NCI-H446 treated with DMSO at 0.1 percent for 48 hours (cell line): ENCODE measurements around the gene WDR70.
A peak's percentile ranks its signal among the peaks of the same experiment; 100 is the strongest.
"Not testable (repeated sequence)": the region's sequence is repeated elsewhere in the genome, so short reads cannot be mapped to it uniquely, and the experiment has no call there.

Experiments
- DNase-seq: peaks from one replicate; lab custom pipeline; 2025; lab: John Stamatoyannopoulos, UW

The WDR70 gene

DNA sequence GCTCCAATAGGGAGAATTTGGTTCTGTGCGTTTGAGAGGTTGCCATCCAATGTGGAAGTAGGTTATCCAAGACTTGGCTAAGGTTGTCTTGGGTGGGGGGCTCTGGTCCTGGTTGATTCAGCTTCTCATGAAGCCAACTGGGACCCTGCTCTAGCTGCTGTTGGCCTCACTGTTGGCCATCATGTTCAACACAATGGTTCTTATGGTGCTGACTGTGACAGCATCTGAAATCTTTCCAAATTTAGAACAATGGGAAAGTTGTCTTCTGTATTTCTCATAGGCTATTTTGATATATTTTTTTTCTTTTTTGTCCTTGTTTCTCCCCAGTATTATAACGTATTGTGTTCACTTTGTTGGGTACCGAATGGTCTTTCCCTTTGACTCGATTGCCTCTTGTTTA is 388.8 kb downstream of the WDR70 start:
- DNase-seq: no peak

DNA sequence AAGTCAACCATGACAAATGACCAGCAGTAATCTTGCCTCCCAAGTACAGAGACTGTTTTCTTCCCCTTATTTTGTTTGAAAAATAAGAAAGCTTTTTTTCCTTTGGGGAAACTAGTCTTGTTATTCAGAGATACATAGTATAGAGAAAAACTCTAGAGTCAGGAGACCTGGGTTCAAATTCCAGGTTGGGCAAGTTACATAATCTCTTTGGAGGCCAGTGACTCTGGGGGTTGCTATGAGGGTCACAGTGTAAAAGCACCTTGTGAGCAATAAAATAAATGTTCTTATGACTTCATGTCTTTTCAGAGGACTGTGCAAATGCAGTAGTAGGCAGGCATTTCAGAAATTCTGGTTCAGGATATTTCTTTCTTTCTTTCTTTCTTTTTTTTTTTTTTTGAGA is 389.3 kb downstream of the WDR70 start:
- no peak for DNase-seq

DNA sequence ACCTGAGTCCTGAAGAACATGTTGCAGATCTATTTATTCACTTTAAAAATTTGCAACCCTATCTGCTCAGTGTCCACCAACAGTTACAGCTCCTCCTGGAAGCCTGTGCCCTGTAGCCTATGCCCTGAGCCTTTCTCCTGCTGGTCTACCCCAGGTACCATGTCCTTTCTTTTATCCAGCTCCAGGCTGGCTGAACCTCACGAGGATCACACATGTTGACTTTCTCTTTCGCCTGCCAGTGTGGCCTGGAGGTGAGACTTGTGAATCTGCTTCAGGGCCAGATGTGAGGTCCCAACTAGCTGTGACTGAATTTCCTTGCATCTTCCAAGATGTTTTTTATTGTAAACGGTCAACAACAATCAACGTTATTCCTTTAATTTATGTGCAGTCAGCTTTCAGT is 390.0 kb downstream of the WDR70 start:
- no peak for DNase-seq

DNA sequence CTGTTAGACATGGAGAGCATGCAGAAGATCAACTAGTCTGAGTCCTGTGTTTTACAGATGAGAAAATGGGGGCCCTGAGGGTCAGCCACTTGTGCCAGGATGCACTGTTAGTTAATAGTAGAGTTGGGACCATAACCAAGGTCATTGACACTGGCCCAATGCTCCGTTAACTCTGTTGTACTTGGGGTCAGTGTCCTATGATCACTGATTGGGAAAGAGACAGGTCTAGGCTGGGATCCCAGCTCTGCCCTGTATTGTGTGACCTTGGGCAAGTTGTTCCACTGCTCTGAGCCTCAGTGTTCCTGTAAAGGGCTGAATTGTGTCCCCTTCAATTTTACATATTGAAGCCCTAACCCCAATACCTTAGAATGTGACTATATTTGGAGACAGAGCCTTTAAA is 390.7 kb downstream of the WDR70 start:
- DNase-seq: no peak

DNA sequence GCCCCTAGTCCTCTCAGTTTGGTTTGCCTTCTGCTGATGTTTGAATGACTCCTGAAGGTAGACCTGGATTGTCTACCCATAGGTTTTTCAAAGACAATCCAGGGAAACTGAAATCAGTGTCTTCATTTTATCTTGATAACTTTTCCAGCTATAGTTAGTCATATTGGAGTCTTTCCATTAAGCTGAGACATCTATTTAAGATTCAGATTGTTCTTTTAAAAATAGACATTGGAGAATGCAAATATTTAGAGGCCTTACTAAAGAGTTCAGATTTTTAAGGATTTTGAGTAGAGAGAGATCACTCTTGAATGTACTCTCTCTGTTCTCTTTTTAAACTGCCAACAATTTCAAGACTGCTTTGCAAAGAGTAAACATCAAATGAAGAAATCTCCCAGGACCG is 391.7 kb downstream of the WDR70 start:
- DNase-seq: no peak

DNA sequence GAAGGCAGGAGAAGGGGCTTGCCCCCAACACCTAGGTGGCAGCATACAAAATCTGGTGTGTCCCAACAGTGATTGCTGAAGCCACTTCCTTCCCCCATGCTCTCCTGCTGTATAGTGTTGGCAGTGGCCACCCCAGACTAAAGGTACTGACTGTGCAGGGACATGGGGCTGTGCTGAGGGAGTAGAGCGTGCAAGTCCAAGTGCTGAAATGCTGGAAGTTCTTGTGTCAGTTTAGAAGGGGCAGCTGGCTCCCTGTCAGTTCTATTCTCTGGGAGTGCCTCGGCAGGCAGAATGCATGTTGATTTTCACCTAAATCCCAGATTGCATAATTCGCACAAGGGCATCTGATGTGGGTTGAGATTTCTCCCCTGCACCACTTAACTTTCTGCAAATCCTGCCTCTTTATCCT is 392.1 kb downstream of the WDR70 start:
- DNase-seq: no peak

DNA sequence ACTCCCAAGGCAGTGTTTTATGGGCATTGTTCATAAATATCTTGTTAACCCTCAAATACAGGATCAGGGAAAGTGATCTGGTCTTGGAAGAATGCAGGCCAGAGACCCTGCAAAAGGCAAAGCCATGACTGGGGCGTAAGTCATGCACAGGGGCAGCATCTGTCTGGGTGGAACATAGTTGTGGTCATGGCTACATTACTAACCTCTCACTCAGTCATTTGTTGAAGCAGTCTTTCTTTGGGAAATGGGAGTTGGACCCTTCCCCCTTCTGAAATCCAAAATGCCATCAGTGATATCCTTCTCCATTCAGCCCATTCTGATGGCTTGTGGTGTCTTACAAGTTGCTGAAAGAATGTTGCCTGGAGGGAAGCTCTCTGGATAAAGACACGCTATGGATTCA is 392.6 kb downstream of the WDR70 start:
- DNase-seq: no peak

DNA sequence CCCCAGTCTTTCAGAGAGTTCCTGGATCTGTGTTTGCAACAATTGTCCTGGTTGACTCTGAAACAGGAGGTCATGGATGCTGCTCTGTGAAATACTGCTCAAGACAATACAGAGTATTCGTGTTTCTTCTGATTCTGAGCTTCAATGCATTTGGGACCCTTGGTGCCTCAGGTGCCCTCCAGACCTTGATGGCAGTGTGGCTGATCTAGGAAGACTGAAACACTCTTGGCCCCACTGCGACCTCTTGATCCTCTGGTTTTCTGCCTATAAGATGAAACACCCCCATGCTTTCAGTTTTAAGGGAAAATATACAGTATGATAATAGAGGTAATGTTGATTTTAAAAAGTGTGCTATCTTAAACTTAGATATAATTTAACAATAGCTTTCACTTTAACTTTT is 393.1 kb downstream of the WDR70 start:
- DNase-seq: no peak

DNA sequence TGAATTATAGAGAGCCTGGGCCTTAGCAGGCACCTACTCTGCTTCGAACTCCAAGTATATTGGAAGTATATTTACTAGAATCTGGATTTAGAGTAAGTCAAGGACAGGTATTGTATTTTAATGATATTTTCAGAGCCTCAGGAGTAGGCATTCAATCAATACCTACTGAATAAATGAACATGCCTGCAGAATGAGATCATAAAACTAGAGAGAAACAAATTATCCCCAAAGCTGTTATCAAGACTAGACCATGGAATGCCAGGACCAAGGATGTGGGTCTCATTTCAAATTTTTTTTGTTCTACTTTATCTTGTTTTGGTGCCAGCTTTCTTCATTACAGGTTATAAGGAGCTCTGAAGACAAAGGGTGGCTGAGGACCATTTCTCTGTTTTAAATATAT is 394.7 kb downstream of the WDR70 start:
- no peak for DNase-seq

DNA sequence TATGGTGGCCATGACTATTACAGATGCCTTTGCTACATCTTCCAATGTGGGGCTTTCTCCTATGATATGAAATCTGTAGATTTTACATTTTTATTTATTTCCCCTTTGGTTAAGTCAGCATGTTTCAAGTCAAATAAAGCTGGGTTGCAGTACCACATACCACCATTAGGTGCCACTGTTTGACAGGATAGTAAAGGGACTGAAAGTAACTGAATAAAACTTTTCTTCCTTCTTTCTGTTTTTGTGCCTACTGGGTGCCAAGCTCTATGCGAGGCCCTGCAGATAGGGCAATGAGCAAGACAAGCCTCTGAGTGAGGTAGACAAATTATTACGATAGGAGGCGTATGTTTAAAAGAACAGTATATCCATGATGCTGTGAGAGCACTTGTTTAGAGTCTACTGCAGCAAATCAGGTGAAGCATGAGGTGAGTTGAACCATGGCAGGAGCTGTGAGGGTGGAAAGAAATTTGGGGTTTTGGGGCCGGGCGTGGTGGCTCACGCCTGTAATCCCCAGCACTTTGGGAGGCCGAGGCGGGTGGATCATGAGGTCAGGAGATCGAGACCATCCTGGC is 395.9 kb downstream of the WDR70 start:
- no peak for DNase-seq

DNA sequence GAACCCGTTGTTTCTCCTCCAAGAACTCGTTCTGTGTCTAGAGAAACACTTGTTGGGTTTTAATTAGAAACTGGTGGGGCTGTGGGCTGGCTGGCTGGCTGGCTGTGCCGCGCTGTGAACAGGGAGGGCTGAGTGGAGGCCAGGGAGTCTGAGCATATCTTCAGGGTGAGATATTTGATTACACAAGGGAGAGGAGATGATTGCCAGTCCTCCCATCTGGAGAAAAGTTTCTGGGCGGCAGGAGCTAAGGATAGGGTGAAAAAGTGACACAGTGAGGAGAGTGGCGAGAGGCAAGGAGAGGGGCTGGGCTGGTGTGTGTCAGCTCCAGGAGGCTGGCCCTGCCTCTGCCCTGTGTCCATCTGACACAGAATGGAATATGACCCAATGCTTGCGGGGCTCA is 397.7 kb downstream of the WDR70 start:
- peak; percentile 35 for DNase-seq

DNA sequence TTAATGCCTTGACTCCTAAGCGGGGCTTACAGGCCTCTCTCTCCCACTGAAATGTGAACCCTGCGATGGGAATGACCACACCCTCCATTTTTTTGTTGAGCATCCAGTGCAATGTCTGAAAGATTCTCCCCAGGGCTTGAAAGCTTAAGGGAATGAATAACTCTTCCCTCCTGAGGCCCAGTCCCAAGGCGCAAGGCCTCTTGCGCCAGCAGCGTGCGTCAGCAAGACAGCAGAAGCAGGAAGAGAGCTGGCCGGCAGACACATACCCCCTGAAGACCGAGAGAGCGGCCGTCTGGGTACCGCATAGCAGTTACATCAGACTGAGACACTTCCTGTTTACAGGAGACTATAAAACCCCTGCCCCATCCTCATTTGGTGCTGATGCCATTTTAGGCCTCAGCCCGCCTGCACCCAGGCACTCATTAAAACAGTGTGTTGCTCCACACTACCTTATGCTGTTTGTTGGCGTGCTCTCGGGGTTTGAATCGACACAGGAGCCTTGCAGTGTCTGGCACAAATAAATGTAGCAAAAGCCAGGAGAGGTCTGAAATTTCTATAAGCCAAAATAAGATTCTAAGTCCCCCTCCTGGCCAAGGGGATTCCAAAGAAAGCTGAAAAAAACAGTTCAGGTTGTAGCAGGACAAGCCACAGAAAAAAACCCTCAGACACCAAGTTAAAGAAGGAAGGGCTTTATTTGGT is 398.5 kb downstream of the WDR70 start:
- peak; percentile 83 for DNase-seq

DNA sequence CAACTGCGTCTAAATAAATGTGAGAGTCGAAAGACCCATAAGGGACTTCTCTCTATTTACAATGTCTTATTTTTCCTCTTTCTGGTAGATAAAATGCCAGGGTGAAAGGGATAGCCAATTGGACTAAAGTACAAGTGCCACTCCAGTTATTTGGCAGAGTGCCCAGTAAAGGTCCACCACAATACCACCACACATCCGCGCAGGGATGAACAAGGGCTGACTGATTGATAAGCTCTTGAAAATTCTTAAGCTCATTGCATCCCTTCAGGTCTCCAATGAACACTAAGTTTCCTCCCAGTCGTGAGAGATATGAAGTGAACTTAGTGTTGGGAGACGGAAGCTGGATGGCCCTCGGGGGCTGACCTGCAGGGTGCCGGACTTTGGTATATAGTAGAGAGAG is 402.3 kb downstream of the WDR70 start:
- not testable (repeated sequence) for DNase-seq

DNA sequence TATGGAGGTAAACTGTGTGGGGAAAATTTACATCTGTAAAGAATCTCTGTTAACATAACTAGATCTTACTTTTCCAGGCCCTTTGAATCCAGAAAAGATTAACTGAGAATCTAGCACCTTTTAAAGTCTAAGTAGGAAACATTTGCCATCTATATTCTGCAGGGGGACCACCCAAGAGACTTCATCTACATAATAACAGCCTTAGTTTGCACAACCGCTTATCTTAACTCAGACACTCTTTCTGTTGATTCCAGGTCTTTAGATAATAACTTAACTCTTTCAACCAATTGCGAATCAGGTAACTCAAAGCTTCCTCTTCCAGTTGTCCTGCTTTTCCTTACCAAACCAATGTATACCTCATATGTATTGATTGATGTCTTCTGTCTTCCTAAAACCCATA is 407.3 kb downstream of the WDR70 start:
- no peak for DNase-seq

DNA sequence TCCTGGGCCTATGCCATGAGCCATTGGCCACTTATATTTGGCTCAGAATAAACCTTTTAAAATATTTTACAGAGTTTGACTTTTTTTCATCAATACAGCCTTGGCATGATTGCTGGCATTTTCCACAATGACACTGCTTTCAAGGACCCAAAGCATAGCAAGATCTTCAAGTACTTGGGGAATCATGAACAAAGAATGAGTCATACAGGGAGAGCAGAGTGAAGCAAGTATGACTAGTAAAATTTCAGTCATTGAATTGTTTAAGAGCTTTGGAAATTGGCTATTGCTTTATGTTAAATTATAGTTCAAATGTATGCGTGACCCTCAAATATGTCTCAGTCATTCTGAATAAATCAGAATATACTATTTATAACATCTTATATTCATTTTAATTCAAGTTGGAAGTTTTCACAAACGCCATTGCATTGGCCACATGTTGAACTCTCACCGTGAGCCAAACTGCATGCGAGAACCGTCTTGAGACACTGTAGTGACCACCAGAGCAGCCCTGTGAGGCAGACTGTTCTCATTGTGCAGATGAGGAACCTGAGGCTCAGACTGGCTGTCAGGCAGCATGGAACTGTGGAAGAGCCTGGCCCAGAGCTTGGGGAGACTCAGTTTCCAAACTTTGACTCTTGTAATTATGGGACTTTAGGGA is 407.9 kb downstream of the WDR70 start:
- DNase-seq: peak; percentile 59

DNA sequence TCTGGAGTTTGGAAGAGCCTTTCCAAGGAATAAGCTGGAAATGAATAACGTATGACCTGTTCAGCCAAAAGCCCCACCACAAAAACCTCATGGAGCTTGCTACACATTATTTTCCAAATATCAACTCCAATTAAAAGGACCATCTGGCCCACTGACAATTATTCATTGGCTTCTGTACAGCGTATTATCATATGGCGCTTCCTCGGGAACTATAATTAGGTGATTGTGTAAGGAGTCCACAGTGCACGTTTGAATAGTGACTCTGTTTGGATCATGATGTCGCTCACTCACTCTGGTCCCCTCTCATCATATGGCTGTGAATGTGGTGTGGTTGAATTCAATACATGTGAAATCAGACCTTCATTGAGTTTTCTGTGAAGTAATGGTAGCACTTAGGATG is 408.6 kb downstream of the WDR70 start:
- peak; percentile 87 for DNase-seq

DNA sequence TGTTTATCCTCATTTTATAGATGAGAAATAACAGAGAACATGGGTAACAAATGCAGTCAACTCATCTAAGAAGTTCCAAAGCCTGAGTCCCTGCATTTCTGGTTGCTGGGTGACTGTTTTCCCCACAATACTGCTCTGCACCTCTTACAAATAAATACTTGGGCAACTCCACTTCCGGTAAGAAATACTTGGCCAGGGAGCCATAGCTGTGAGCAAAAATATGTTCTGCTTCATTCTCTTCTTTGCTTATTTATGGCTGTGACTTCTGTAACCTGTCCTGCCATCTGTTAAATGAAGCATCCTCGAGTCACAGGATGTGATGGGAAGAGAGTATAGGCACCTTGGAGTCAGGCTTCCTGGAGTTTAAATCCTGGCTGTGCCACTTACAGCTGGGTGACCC is 410.9 kb downstream of the WDR70 start:
- no peak for DNase-seq

DNA sequence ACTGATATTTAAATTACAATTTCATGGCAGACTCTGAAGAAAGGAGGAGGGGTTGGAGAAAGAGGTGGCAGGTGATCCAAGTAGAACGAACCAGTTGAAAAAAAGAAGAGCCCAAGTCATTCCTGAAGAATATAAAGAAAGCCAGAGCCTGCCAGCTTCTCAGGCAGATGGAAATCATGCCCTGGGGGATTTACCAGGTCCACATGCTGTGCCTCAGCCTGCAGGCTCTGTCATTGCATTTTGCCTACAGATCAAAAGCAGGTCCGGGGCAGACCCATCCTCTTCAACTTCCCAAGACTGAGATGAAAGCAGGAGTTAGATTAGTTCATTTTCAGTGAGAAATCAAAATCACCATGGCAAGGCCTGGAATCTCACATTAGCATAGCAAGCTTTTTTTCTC is 412.2 kb downstream of the WDR70 start:
- no peak for DNase-seq

DNA sequence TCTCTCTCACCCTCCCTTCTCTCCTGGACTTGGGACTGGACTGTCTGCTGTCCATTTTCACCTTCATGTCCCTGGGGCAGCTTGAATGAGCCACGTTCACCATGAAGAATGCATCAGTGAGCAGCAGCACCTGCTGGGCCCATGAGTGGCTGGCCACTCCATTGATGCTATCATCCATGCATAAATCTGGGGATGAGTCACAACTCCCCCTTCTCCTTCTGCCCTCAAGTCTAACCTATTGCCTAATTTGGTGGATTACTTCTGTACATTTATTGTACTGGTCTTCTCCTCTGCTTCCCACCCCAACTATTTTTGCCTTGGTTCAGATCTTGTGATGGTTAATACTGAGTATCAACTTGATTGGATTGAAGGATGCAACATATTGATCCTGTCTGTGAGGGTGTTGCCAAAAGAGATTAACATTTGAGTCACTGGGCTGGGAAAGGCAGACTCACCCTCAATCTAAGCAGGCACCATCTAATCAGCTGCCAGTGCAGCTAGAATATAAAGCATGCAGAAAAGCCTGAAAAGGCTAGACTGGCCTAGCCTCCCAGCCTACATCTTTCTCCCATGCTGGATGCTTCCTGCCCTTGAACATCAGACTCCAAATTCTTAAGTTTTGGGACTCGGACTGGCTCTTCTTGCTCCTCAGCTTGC is 414.0 kb downstream of the WDR70 start:
- DNase-seq: no peak

DNA sequence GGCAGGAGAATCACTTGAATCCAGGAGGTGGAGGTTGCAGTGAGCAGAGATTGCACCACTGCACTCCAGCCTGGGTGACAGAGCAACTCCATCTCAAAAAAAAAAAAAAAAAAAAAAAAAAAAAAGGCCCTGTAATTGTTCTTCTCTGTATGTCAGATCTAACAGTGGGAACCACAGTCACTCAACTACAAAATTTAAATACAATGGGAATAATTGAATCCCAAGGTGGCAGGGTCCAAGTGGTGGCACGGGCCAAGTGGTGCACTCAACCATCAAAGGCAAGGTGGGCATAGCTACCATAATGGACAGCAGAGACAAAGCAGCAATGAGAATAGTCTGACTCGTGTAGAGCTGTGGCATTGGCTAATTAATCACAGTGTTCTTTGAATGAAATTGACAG is 416.2 kb downstream of the WDR70 start:
- DNase-seq: not testable (repeated sequence)

DNA sequence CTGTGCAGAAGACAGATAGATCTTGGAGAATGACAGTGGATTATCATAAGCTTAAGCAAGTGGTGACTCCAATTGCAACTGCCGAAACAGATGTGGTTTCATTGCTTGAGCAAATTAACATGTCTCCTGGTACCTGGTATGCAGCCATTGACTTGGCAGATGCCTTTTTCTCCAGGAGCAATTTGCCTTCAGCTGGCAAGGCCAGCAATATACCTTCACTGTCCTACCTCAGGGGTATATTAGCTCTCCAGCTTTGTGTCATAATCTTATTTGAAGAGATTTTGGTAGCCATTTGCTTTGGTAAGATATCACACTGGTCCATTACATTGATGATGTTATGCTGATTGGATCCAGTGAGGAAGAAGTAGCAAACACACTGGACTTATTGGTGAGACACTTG is 417.3 kb downstream of the WDR70 start:
- not testable (repeated sequence) for DNase-seq

DNA sequence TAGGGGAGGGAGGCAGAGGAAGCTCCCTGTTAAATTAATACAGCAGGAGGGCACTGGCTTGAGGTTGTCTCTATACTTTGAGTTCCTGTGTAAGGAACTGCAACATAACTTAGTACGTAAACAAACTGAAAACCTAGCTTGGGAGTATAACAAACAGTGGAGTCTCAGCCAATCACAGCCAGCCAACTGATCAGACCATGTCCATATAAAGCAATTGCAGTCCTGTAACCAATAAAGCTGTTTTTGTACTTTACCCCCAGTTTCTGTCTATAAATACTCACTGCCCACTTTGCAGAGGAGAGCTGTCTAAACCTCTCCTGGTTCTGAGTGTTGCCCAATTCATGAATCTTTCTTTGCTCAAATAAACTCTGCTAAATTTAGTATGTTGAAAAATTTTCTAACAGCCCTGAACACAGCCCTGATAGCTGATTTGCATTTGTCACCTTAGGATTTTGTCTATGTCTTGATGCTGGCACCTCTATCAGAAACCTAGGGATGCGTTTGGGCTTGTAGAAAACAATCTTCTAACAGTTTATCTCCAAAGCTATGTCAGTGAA is 420.8 kb downstream of the WDR70 start:
- DNase-seq: no peak

DNA sequence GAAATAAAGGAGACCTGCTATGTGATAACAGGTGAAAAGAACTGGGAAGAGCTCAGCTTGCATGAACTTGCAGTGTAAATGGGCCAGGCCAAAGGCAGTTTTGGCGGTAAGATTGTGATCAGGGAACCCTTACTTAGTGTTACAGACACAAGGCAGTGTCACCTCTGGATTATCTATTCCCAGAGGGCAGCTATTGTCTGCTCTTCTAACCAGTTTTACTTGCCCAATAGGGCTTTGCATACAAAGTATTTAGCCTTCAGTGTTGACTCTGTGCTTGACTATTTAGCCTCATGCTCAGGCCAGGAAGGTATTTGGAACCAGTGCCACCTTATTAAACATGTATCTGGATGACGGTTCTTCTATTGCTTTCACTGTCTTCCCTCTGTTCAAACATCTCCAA is 422.4 kb downstream of the WDR70 start:
- DNase-seq: no peak
